ENCODE measurements around the gene QRFP.

The QRFP gene

GRCh38 chr9:130895481-130896232 is 955 bp downstream of the QRFP start:
- Histone ChIP-seq H3K4me2 (ENCODE audit: low read length) (no peak overlapping the region), H2AFZ (ENCODE audit: low read depth, low read length) (no peak overlapping the region), H3K9ac (ENCODE audit: low read length) (no peak overlapping the region), H3K27me3 (ENCODE audit: low read depth, low read length) (peaks cover 7% of the 10 kb centered on the region), H3K79me2 (ENCODE audit: low read length) (no peaks in the 10 kb centered on the region), H3K4me3 (ENCODE audit: low read length) (no peak overlapping the region), H3K27ac (ENCODE audit: low read length) (no peak overlapping the region), H4K20me1 (ENCODE audit: insufficient read depth, low read length) (no peaks in the 10 kb centered on the region), H3K36me3 (replicated peaks; ENCODE audit: low read depth, low read length) (peaks cover 5% of the 10 kb centered on the region), H3K4me1 (ENCODE audit: low read length) (no peaks in the 10 kb centered on the region), H3K9me3 (ENCODE audit: insufficient read depth, low read length) (no peaks in the 10 kb centered on the region)
- TF ChIP-seq CTCF (IDR thresholded peaks at IDR 0.05; ENCODE audit: low read depth, low read length): no peak
- no peak for TF ChIP-seq EZH2phosphoT487 (IDR thresholded peaks at IDR 0.05; ENCODE audit: low read depth)

- H3K4me3 ChIP-seq (ENCODE audit: low read length): no peak overlapping the region
- H2AFZ ChIP-seq (ENCODE audit: low read depth, low read length): no peak overlapping the region
- peaks cover 9% of the 10 kb centered on the region for H3K36me3 ChIP-seq (replicated peaks; ENCODE audit: low read depth, low read length)
- H3K4me1 ChIP-seq (ENCODE audit: low read length): no peaks in the 10 kb centered on the region
- no peak for TF ChIP-seq CTCF (IDR thresholded peaks at IDR 0.05; ENCODE audit: low read depth, low read length)
- TF ChIP-seq EZH2phosphoT487 (IDR thresholded peaks at IDR 0.05; ENCODE audit: low read depth): no peak
- H3K4me2 ChIP-seq (ENCODE audit: low read length): no peak overlapping the region
- no peaks in the 10 kb centered on the region for H3K79me2 ChIP-seq (ENCODE audit: low read length)
- H4K20me1 ChIP-seq (ENCODE audit: insufficient read depth, low read length): no peaks in the 10 kb centered on the region
- no peak overlapping the region for H3K27ac ChIP-seq (ENCODE audit: low read length)
- H3K9ac ChIP-seq (ENCODE audit: low read length): no peak overlapping the region
- 0 out of 2 replicates have a peak, but pooled peaks cover under 1% of the 10 kb centered on the region for H3K27me3 ChIP-seq (ENCODE audit: low read depth, low read length)
- no peaks in the 10 kb centered on the region for H3K9me3 ChIP-seq (ENCODE audit: insufficient read depth, low read length)
Observed at GRCh38 chr9:130895038-130895437, 1.6 kb downstream of the QRFP start.

- H3K79me2 ChIP-seq (ENCODE audit: low read length): no peaks in the 10 kb centered on the region
- H3K4me1 ChIP-seq (ENCODE audit: low read length): no peaks in the 10 kb centered on the region
- no peak overlapping the region for H3K4me2 ChIP-seq (ENCODE audit: low read length)
Observed at GRCh38 chr9:130894546-130894945, 2.1 kb downstream of the QRFP start.

More at GRCh38 chr9:130894546-130894945, 2.1 kb downstream of the QRFP start:
- Histone ChIP-seq H3K9me3 (ENCODE audit: insufficient read depth, low read length) (no peaks in the 10 kb centered on the region), H3K27me3 (ENCODE audit: low read depth, low read length) (no peaks in the 10 kb centered on the region), H4K20me1 (ENCODE audit: insufficient read depth, low read length) (no peaks in the 10 kb centered on the region), H3K9ac (ENCODE audit: low read length) (no peak overlapping the region), H3K36me3 (replicated peaks; ENCODE audit: low read depth, low read length) (peaks cover 11% of the 10 kb centered on the region), H2AFZ (ENCODE audit: low read depth, low read length) (no peak overlapping the region), H3K4me3 (ENCODE audit: low read length) (no peak overlapping the region), H3K27ac (ENCODE audit: low read length) (no peak overlapping the region)
- TF ChIP-seq EZH2phosphoT487 (IDR thresholded peaks at IDR 0.05; ENCODE audit: low read depth): no peak
- no peak for TF ChIP-seq CTCF (IDR thresholded peaks at IDR 0.05; ENCODE audit: low read depth, low read length)
